Measurements from ENCODE around the gene OSBPL5.
"Not testable (repeated sequence)": the region's sequence is repeated elsewhere in the genome, so short reads cannot be mapped to it uniquely, and the experiment has no call there.

The OSBPL5 gene

DNA sequence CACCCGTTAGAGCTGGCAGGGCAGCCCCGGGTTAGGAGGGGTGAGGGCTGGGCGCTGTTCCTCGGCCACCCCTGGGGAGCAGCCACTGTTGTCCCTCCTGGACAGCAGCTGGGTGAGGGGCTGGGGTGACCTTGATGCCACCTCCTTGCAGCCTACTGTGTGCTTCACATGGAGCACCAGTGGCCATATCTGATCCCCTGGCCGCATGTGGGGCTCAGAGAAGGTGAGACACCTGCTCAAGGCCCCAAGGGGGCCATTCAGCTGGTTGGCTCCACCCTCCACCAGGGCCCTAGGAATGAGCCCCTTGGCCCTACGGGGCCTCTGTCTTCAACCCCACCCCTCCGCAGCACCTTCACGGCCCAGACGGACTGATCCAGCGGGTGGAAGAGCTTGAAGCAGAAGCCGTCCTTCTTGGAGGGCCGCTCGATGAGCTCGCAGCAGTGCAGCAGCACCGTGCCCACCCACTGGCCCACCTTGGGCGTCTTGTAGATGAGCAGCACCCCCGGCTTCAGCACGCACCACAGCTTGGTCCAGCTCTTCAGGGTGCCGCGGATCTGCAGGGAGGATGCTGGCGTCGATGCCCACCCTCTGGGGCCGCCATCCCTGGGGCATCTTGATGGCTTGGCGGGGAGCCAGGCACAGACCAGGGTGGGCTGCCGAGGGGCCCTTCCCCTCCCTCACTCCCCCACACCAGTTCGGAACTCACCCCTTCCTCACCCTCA, 44.9 kb downstream of the OSBPL5 start:
- DNase-seq = no peak

GRCh38 chr11:3119141-3119821, 45.8 kb downstream of the OSBPL5 start:
- no peak for DNase-seq

DNA sequence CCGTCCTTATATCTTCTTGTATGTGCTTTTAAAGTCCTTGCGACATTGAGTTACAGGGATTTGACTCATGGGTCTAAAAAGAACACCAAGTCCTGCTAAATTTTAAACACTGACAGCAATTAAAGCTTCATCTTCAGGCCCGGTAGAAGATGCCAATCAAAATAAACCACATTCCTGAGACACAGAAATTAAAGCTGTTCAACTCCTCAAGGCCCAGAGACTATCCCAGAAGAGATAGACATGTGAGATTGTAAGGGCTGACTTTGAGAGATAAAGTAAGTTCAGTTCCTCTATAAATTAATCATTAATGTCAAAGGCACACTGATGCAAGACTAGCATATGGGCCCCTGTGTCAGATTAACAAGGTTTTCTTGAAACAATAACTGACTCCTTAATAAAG, 49.8 kb downstream of the OSBPL5 start:
- no peak for DNase-seq

DNA sequence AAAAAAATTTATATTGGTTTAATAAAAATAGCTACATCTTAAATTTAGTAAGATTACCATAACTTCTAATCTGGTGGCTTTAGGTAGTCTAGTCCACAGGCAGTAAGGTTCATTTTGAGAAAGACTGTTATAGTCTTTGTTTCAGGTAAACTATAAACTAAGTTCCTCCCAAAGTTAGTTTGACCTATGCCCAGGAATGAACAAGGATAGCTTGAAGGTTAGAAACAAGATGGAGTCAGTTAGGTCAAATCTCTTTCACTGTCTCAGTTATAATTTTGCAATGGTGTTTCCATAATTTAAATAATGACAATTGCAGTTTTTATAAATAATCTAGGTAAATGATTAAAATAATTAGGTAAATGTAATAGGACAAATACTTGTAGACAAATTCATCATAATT, 51.4 kb downstream of the OSBPL5 start:
- DNase-seq = not testable (repeated sequence)

GRCh38 chr11:3111919-3112690, 53.0 kb downstream of the OSBPL5 start:
- no peak for DNase-seq

GRCh38 chr11:3111466-3111865, 53.6 kb downstream of the OSBPL5 start:
- DNase-seq = no peak

- DNase-seq = peak; percentile 17
Measured at GRCh38 chr11:3109921-3110706, 55.0 kb downstream of the OSBPL5 start.

DNA sequence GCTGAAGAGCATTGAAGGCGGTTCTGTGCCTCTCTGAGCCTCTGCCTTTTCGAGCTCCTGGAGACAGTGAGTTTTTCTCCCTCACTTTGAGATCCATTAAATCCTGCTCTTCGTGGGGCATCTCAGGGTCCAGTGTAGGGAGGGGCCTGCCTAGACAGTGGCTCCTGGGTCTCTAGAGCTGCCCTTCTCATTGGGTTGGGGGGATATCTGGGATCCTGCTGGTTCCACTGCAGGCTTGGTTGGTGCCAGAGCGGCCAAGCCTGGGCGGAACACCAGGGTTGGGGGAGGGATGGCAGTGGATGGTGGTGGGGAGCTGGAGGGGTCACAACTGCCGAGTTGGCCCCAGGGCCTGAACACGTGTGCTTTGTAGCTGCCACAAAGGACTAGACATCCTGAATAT, 55.7 kb downstream of the OSBPL5 start:
- no peak for DNase-seq

GRCh38 chr11:3108183-3108721, 56.9 kb downstream of the OSBPL5 start:
- DNase-seq = no peak

- no peak for DNase-seq
Measured at GRCh38 chr11:3107608-3108182, 57.4 kb downstream of the OSBPL5 start.

DNA sequence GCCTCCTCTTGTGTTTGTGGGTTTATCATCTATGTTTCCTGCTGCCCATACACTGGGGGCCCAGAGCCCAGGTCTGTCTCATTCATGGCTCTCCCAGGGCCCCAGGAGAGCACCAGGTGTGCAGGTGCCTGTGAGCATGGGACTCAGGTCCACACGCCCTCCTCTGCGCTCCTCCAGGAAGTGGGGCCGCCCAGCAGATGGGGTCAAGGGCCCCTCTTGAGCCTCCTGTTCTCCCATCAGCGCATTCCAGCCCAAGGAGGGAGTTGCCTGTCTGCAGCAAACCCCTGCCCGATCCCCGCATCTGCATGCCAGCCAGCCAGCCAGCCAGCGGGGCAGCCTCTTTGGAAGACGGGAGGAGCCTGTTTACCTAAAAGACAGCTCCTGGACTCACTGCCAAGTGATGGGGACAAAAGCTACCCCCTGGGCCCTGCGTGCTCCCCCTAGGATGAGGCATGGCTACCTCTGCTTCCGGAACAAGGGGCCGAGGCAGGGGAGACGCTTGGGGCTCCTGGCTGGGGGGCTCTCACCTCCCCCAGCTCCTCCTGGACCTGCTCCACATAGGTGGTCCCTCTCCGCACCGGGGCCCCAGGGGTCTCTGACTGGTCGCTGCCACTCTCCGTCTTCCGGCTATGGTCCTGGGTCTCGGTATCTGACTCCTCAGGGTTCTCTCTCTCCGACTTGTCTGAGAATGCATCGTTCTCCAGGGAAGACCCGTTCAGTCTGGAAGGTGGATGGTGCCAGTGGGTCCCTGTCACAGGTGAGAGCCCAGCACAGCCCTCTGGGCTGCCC, 58.2 kb downstream of the OSBPL5 start:
- no peak for DNase-seq

- no peak for DNase-seq
Measured at GRCh38 chr11:3105791-3106735, 59.0 kb downstream of the OSBPL5 start.

DNA sequence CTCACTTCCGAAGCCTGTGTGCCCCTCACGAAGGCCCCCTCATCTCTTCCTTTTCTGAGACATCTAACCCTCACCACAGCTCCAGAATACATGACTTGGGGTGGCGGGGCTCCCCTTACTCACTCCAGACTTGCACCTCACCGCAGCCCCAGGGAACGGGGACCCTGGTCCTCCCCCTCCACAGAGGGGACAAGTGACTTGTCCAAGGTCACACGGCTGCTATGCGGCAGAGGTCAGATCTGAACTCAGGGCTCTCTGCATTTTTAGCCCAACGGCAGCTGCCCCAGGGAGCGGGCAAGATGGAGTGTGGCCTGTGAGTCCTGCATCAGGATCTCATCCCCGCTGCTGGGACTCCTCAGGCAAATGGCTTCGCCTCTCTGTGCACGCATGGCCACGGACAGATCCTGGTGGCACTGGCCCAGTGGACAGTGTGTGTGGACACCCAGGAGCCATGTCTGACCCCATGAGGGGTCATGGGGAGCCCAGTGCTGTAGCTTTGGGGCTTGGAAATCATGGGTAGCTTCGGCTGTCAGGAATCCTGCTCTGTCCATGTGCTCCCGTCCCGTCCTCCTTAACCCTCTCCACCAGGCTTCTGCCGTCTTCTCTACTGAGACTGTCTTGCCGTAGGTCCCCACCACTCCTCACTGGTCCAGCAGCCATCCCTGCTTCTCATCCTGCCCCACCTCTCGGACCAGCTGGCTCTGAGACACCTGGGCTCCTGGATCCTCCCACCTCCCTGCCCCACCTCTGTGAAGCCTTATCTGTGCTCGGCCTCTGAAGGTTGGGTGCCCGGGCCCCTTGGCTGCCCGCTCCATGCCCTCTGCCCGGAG, 59.9 kb downstream of the OSBPL5 start:
- no peak for DNase-seq

- DNase-seq = no peak
Measured at GRCh38 chr11:3104051-3104714, 60.9 kb downstream of the OSBPL5 start.

DNA sequence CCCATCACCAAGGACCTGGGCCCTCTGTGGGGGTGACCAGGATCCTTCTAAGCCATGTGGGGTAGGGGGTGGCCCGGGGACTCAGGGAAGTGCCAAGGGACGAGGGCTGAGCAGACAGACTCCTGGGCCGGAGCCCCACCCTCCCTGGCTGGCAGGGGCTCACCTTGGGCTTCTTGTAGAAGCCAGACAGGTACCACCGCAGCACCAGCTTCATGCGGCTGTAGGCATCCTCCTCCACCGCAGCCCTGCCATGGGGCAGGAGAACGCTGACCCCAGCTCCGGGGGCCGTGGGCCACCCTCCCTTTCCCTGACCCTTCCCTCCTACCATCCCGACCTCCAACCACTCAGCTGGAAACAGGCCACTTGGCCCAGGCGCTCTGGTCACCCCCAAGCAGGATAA, 62.0 kb downstream of the OSBPL5 start:
- no peak for DNase-seq

- no peak for DNase-seq
Measured at GRCh38 chr11:3102641-3102921, 62.5 kb downstream of the OSBPL5 start.

GRCh38 chr11:3101921-3102640, 63.0 kb downstream of the OSBPL5 start:
- no peak for DNase-seq

DNA sequence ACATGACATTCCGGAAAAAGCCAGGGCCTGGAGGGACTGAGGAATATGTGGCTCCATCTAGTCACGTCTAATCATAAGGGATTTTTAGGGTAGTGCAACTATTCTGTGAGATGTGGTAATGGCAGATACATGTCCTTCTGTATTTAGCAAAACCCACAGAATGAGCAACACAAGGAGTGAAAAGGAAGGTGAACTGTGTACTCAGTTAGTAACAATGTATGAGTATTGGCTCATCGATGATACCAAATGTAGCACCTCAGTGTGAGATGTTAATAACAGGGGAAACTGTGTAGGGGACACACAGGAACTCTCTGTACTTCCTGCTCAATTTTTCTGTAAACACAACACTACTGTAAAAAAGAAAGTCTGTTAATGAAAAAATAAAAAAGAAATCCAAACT, 65.9 kb downstream of the OSBPL5 start:
- DNase-seq = no peak
